HG03097 (cell line): ENCODE results near the gene ARVCF.

ENCODE experiments used
- ATAC-seq: cut with Tn5 transposase; IDR thresholded peaks from one replicate; pipeline ENCODE4 v1.9.1; 2021; ENCODE audit not compliant: unreplicated experiment, low FRiP score

The ARVCF gene

DNA sequence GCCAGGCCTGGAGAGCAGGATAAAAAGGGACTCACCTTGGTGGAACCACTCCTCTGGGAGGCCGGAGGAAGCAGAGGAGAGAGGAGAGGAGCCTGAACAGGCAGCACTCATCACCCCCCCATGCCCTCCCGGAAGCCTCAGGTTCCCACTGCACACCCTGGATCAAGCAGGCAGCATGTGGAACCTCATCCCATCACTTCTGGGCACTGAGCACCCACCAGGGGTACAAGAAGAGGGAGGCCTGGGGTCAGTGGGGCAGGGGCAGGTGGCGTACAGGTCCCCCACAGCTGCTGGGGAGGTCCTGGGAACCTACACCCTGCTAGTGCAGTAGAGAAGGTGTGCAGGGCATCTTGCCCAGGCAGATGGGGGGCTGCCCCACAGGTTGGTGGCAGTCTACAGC, 40.0 kb downstream of the ARVCF start:
- ATAC-seq, result no peak

DNA sequence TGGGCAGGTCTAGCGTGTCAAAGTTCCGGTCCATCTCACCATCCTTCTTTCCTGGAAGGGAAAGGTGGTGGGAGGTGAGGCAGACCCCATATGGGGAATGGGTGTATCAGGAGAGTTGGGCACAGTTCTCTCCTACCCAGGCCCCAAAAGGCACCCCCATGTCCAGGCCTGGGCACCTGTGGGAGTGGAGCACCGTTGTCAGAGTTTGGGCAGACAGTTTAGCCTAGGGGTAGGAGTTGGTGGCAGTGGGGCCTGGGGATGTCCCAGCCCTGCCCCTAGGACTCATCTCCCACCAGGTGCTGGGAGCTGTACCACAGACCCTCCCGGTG, 41.0 kb downstream of the ARVCF start:
- ATAC-seq, result no peak

DNA sequence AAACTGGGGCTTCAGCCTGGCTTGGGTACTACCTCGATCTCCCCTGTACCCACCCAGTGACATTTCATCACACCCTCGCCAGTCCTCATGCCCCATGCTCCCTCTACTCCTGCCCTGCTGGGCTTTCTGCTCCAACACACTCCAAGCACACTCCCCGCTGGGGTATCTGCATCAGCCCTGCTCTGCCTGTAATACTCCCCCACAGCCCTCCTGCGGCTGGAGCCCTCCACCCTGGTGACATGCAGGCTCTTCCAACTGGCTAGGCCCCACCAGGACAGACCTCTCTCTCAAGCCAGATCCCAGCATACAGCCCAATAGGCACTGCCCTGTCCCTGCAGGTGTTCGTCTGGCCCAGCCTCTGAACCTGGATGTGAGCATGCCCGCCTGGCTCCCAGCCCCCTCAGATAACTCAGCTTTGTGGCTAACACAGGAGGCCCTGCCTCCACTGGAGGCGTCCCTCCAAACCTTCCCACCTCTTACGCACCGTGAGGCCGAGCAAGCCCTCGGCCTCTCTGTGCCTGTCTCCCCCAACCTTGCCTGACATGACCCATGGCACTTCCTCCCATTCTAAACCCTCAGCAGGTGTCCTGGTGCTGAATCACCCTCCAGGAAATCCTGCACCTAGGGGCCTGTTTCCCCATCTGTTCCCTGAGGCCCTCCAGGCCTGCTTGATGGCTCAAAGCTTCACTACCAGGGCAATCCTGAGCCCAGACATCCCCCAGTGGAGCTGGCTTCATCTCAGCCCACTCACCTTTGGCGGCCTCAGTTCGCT, 41.5 kb downstream of the ARVCF start:
- ATAC-seq, result no peak

DNA sequence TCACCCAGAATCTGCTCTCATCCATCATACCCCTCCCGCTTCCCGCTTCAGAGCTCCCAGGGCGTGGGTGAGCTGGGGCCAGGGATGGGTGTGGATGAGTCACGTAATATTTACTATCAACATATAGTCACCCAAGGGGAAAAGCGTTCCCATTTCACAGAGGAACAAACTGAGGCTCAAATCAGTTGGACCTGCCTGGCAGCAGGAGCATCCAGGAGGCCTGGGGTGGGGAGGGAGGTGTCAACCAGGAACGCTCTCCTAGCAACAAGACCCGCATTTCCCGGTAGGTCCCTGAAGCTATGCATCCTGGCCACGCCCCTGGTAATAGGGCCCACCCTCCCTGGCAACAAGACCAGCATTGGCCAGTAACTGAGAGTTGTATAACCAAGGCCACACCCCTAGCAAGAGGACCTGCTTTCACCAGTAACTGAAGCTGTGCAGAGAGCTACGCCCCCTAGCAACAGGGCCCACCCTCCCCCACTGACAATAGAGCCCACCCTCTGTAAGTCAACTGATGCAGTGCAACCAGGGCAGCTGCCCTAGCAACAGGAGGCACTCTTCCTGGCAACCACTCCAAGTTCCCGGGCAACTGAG, 42.3 kb downstream of the ARVCF start:
- no peak for ATAC-seq

GRCh38 chr22:19973551-19974267, 42.9 kb downstream of the ARVCF start:
- ATAC-seq, result no peak

DNA sequence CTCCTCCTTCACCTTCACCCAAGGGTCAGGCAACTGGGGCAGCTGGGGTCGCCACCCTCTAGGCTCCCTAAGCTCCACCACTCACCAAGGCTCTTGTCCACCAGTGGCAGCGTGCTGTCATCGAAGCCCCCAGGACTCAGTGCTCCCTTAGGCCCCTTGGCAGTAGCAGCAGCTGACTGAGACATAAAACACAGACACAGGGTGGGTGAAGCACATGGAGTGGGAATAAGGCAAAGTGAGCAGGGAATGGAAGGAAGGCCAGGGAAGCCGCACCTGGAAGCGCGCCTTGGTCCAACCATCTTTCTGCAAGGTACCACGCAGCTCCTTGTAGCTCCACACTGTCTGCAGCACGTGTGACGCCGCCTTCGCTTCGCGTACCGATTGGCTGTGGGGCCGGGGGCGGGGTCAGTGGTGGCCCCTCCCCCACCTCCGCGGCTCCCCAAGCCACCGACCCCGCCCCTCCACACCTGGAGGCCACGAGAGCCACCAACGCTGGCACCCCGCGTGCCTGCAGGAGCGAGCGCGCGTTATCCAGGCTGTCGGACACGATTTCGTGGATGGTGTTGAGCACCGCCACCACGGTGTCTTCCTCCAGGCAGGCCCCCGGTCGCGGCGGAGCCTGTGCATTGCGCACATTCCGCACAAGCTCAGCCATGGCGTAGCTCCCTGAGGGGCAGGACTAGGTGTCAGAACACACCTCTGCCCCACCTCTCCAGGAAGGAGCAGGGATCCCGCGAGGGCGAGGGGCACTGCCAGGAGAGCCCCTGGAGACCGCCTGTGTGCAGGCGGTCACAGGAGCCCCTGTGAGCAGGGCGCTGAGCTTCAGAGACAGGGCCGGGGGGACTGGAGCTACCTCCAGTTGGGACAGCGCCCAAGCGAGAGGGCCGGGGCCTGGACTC, 43.7 kb downstream of the ARVCF start:
- no peak for ATAC-seq

GRCh38 chr22:19972251-19972650, 44.4 kb downstream of the ARVCF start:
- ATAC-seq, result no peak

- ATAC-seq, result no peak
Measured at GRCh38 chr22:19971276-19972124, 45.1 kb downstream of the ARVCF start.

DNA sequence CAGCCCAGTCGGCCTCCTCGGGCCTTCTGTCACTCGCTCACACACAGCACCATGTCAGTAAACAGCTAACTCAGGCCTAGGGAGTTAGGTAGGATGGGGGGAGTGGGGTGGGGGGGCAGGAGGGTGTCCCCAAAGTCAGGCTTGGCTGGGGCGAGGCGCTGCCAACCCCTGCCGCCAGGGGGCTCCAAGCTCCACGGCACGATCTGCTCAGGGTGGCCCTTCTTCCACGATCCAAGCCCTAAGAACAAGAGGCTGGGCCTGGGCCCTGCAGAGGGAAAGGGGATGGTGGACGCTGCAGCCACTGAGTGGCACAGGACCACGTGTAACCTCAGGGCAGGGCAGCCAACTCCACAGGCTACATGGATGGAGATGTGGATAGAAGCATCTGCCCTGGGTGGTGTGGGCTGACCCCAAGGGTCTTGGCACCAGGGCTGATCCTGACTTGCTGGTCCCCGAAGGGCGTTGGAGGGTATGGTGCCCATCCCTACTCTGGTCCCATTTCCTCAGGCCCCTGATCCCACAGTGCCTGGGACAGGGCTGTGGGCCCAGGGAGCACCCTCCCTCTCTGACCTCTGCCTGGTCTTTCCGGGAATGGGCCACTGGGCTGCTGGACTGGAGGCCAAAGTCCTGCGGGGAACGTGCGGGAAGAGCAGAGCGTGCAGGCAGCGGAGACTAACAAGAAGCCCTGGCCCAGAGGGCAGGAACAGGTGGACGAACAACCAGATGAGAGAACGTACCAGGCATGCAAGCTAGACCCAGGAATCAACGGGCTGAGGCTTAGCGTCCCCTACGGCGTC, 45.9 kb downstream of the ARVCF start:
- ATAC-seq, result no peak

GRCh38 chr22:19970031-19970478, 46.6 kb downstream of the ARVCF start:
- no peak for ATAC-seq

GRCh38 chr22:19969141-19969928, 47.3 kb downstream of the ARVCF start:
- no peak for ATAC-seq

DNA sequence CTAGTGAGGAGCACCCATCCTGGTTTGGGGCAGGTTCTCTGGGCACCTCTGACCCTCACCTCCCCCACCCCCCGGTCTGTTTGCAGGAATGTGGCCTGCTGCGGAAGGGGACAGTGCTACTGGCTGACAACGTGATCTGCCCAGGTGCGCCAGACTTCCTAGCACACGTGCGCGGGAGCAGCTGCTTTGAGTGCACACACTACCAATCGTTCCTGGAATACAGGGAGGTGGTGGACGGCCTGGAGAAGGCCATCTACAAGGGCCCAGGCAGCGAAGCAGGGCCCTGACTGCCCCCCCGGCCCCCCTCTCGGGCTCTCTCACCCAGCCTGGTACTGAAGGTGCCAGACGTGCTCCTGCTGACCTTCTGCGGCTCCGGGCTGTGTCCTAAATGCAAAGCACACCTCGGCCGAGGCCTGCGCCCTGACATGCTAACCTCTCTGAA, 48.2 kb downstream of the ARVCF start:
- no peak for ATAC-seq

GRCh38 chr22:19967850-19968449, 48.7 kb downstream of the ARVCF start:
- no peak for ATAC-seq

DNA sequence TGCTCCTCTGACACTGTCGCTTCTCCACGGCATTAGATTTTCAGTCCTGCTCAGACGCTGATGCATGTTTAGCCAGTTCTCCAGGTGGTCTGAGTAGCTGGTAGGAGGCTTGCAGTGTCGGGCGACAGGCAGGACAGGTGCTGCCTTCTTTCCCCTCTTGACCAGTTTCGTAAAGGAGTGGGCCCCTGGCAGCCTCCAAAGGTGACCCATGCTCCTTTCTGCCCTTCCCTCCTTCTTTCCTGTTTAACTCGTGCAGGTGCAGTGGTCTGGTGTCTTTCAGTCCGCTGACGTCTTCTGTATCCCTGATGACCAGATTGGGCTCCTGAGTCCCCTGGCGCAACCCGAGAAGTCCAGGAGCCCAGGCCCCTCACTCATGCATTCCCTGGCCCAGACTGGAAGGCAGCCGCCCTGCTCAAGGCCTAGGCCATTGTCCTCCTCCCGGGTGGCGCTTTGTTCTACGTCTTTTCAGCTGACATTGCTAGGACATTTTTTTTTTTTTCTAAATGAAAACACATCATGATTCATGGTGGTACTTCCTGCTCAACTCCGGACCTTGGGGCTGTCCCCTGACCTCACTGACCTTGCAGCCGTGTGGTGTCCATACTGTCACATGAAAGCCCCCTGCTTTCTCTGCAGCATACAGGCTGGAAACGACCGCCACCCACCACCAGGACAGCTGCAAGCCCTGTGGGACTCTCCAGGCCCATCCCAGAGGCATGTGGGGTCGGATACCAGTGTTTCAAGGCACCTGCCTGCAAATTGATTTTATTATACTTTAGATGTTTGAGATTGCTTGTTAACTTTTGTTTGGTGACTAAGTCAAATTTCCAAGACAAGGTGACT, 49.5 kb downstream of the ARVCF start:
- ATAC-seq, result no peak

GRCh38 chr22:19965771-19966709, 50.6 kb downstream of the ARVCF start:
- no peak for ATAC-seq
